Activated T-helper 2 cell treated with anti-CD3 and anti-CD28 coated beads, Interferon-gamma antibody, Interleukin-2, Interleukin-4, amounts not matched to agents 10 μg/mL and 5 μg/mL and 100 μg/mL, durations not matched to agents 14 hours and 24 hours and 36 hours (primary cell): Measurements from ENCODE around the gene ELP2. TPM values are rescaled to one million over a fixed set of nuclear protein-coding genes. Genes with fewer than 3 reads are reported as not detected.
A peak's percentile ranks its signal among the peaks of the same experiment; 100 is the strongest.
"Not testable (repeated sequence)": the region's sequence is repeated elsewhere in the genome, so short reads cannot be mapped to it uniquely, and the experiment has no call there.

Experiments used
- DNase-seq: peaks from one replicate; pipeline ENCODE4 v3.0.0; 2021; ENCODE audit warnings: low spot score
- H3K27ac Mint-ChIP-seq: one replicate; pipeline ENCODE4 v1.8.0; 2021; ENCODE audit warnings: mixed read lengths
- H3K27me3 Mint-ChIP-seq: one replicate; pipeline ENCODE4 v1.8.0; 2021; ENCODE audit warnings: low read depth, mixed read lengths
- H3K36me3 Mint-ChIP-seq: one replicate; pipeline ENCODE4 v1.8.0; 2021; ENCODE audit warnings: low read depth, mixed read lengths
- H3K4me1 Mint-ChIP-seq: one replicate; pipeline ENCODE4 v1.8.0; 2021; ENCODE audit warnings: low read depth, mixed read lengths
- H3K4me3 Mint-ChIP-seq: one replicate; pipeline ENCODE4 v1.8.0; 2021; ENCODE audit warnings: low read depth, mild to moderate bottlenecking, moderate library complexity, mixed read lengths
- H3K9me3 Mint-ChIP-seq: one replicate; pipeline ENCODE4 v1.8.0; 2021; ENCODE audit warnings: mixed read lengths
- intact Hi-C: fragments of 100-400 bp; cut with micrococcal nuclease; formaldehyde crosslinking; loops from one replicate; pipeline ENCODE4 v1.15.1; 2023
- total RNA-seq: library from RNA; stranded (reverse); gene quantifications from 2 replicates; pipeline ENCODE4 v1.2.3, GENCODE V29; 2022

Gene ELP2
- 93.3 and 94.2 TPM in 2 replicates for total RNA-seq

- Mint-ChIP-seq H3K4me1 (peaks cover 47% of the 10 kb centered on the region), H3K9me3 (no peaks in the 10 kb centered on the region), H3K4me3 (peak within 1 kb of the TSS; percentile 95), H3K27me3 (no peaks in the 10 kb centered on the region), H3K36me3 (peaks cover 52% of the 10 kb centered on the region), H3K27ac (peak within 1 kb of the TSS; percentile 93)
- intact Hi-C loops, result loop anchor here (1.0 to 5.0 kb wide), 6 partner anchors 62 to 1087 kb away; partner anchors contain the start of genes KIAA1328, MAPRE2, RMP24 and RPRD1A
- peak; percentile 92 for DNase-seq
Measured at GRCh38 chr18:36129300-36130038, at the start of gene ELP2, which contains the start of gene SLC39A6. ELP2 (plus strand) TSS chr18:36129899; CDS start chr18:36129934, 35 bp downstream. SLC39A6 (minus strand) TSS chr18:36129340; CDS start chr18:36127007, 2,333 bp downstream.

GRCh38 chr18:36081118-36081517 is 48.6 kb upstream of the ELP2 start:
- Mint-ChIP-seq H3K9me3 (peaks cover 21% of the 10 kb centered on the region), H3K27me3 (peaks cover 28% of the 10 kb centered on the region), H3K36me3 (peaks cover 12% of the 10 kb centered on the region), H3K4me1 (peaks cover 15% of the 10 kb centered on the region)
- intact Hi-C loops, H3K4me3 Mint-ChIP-seq, DNase-seq, H3K27ac Mint-ChIP-seq: not testable (repeated sequence)

- Mint-ChIP-seq H3K9me3 (peaks cover 21% of the 10 kb centered on the region), H3K36me3 (peaks cover 12% of the 10 kb centered on the region), H3K4me1 (peaks cover 15% of the 10 kb centered on the region), H3K27me3 (peaks cover 32% of the 10 kb centered on the region), H3K27ac (no peak overlapping the region), H3K4me3 (no peak overlapping the region)
- DNase-seq, result no peak
- intact Hi-C loops, result loop anchor here (2.0 kb wide), 1 partner anchor 17 kb away; the partner anchor contains the start of gene RPRD1A
Measured at GRCh38 chr18:36083729-36084128, 46.0 kb upstream of the ELP2 start.

- Mint-ChIP-seq H3K27me3 (peaks cover 30% of the 10 kb centered on the region), H3K36me3 (peaks cover 10% of the 10 kb centered on the region), H3K4me1 (peaks cover 15% of the 10 kb centered on the region), H3K27ac (no peak overlapping the region), H3K9me3 (peaks cover 16% of the 10 kb centered on the region), H3K4me3 (no peak overlapping the region)
- DNase-seq, result no peak
- intact Hi-C loops, result loop anchor here (2.0 kb wide), 1 partner anchor 18 kb away; the partner anchor contains the start of gene RPRD1A
Measured at GRCh38 chr18:36085195-36085594, 44.5 kb upstream of the ELP2 start.

- intact Hi-C loops, result no loop called here
- Mint-ChIP-seq H3K4me3 (no peak overlapping the region), H3K36me3 (peaks cover under 1% of the 10 kb centered on the region)
Measured at GRCh38 chr18:36086186-36086585, 43.5 kb upstream of the ELP2 start.

GRCh38 chr18:36088256-36088655 is 41.4 kb upstream of the ELP2 start:
- H3K36me3 Mint-ChIP-seq, result no peaks in the 10 kb centered on the region
- H3K27me3 Mint-ChIP-seq, result peaks cover 28% of the 10 kb centered on the region
- H3K27ac Mint-ChIP-seq, result no peak overlapping the region
- H3K4me3 Mint-ChIP-seq, result no peak overlapping the region
- DNase-seq, result no peak
- peaks cover 14% of the 10 kb centered on the region for H3K4me1 Mint-ChIP-seq
- intact Hi-C loops, result no loop called here
- H3K9me3 Mint-ChIP-seq, result no peaks in the 10 kb centered on the region

More at GRCh38 chr18:36086186-36086585, 43.5 kb upstream of the ELP2 start:
- no peak for DNase-seq
- Mint-ChIP-seq H3K9me3 (peaks cover 6% of the 10 kb centered on the region), H3K27me3 (peaks cover 29% of the 10 kb centered on the region), H3K27ac (no peak overlapping the region), H3K4me1 (peaks cover 15% of the 10 kb centered on the region)

- no peak overlapping the region for H3K4me3 Mint-ChIP-seq
- H3K27ac Mint-ChIP-seq, result no peak overlapping the region
- H3K27me3 Mint-ChIP-seq, result peaks cover 29% of the 10 kb centered on the region
- no peak for DNase-seq
- intact Hi-C loops, result no loop called here
- peaks cover 9% of the 10 kb centered on the region for H3K4me1 Mint-ChIP-seq
- no peaks in the 10 kb centered on the region for H3K36me3 Mint-ChIP-seq
- no peaks in the 10 kb centered on the region for H3K9me3 Mint-ChIP-seq
Measured at GRCh38 chr18:36089001-36089400, 40.7 kb upstream of the ELP2 start.

- intact Hi-C loops, H3K4me1 Mint-ChIP-seq, H3K27ac Mint-ChIP-seq, DNase-seq, H3K4me3 Mint-ChIP-seq, H3K36me3 Mint-ChIP-seq, H3K9me3 Mint-ChIP-seq: not testable (repeated sequence)
- H3K27me3 Mint-ChIP-seq, result peaks cover 31% of the 10 kb centered on the region
Measured at GRCh38 chr18:36092116-36092515, 37.6 kb upstream of the ELP2 start.

- Mint-ChIP-seq H3K27me3 (peaks cover 28% of the 10 kb centered on the region), H3K4me3 (no peak overlapping the region), H3K36me3 (no peaks in the 10 kb centered on the region), H3K4me1 (peaks cover 10% of the 10 kb centered on the region), H3K9me3 (no peaks in the 10 kb centered on the region), H3K27ac (no peak overlapping the region)
- DNase-seq, result no peak
- intact Hi-C loops, result no loop called here
Measured at GRCh38 chr18:36094431-36094830, 35.3 kb upstream of the ELP2 start.

- intact Hi-C loops, result loop anchor here (1.0 kb wide), 2 partner anchors 79 to 188 kb away; no protein-coding TSS in a partner anchor
- Mint-ChIP-seq H3K9me3 (no peaks in the 10 kb centered on the region), H3K27me3 (peaks cover 24% of the 10 kb centered on the region), H3K4me1 (peaks cover 10% of the 10 kb centered on the region), H3K4me3 (no peak overlapping the region), H3K36me3 (no peaks in the 10 kb centered on the region), H3K27ac (no peak overlapping the region)
- DNase-seq, result no peak
Measured at GRCh38 chr18:36095936-36096519, 33.7 kb upstream of the ELP2 start.

- H3K9me3 Mint-ChIP-seq, result no peaks in the 10 kb centered on the region
- no peak overlapping the region for H3K27ac Mint-ChIP-seq
- no peak overlapping the region for H3K4me3 Mint-ChIP-seq
- DNase-seq, result no peak
- peaks cover 20% of the 10 kb centered on the region for H3K27me3 Mint-ChIP-seq
- no peaks in the 10 kb centered on the region for H3K36me3 Mint-ChIP-seq
- intact Hi-C loops, result loop anchor here (1.0 kb wide), 2 partner anchors 80 to 187 kb away; no protein-coding TSS in a partner anchor
- peaks cover 10% of the 10 kb centered on the region for H3K4me1 Mint-ChIP-seq
Measured at GRCh38 chr18:36096955-36097354, 32.7 kb upstream of the ELP2 start.

GRCh38 chr18:36099311-36099710 is 30.4 kb upstream of the ELP2 start:
- no peak for DNase-seq
- Mint-ChIP-seq H3K36me3 (no peaks in the 10 kb centered on the region), H3K4me3 (no peak overlapping the region), H3K27me3 (peaks cover 13% of the 10 kb centered on the region), H3K9me3 (no peaks in the 10 kb centered on the region), H3K27ac (no peak overlapping the region), H3K4me1 (peaks cover 4% of the 10 kb centered on the region)
- intact Hi-C loops, result no loop called here

GRCh38 chr18:36101943-36102342 is 27.8 kb upstream of the ELP2 start:
- no peak for DNase-seq
- H3K36me3 Mint-ChIP-seq, result no peaks in the 10 kb centered on the region
- peaks cover 4% of the 10 kb centered on the region for H3K4me1 Mint-ChIP-seq
- no peaks in the 10 kb centered on the region for H3K9me3 Mint-ChIP-seq
- peaks cover 4% of the 10 kb centered on the region for H3K27me3 Mint-ChIP-seq
- intact Hi-C loops, result no loop called here
- no peak overlapping the region for H3K4me3 Mint-ChIP-seq
- no peak overlapping the region for H3K27ac Mint-ChIP-seq
